Measurements from ENCODE around the gene UGT1A9. TPM values are rescaled to one million over a fixed set of nuclear protein-coding genes. Genes with fewer than 3 reads are reported as not detected.

The UGT1A9 gene
- total RNA-seq, 4 donors from 2014 or later, result not detected

DNA sequence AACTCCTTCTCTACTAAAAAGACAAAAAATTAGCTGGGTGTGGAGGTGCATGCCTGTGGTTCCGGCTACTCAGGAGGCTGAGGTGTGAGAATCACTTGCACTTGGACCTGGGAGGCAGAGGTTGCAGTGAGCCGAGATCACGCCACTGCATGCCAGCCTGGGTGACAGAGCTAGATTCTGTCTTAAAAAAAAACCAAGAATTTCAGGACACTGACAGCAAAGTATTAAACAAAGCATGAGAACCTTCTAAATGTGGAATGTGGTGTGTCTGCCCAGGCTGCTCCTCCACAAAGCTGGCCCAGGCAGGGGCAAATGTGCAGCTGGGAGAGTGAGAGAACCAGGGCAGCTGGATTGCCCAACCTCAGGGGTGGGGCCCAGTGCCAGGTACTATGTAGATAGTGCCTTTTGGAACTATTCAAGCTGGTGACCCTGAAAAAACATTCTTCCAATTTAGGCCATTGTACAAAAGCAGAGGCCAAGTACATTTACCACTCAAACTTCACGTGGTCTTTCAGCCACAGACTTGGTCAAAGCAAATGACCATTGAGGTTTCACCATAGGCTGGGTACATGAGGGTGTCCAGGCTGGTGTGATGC is 34.3 kb downstream of the UGT1A9 start:
- Histone ChIP-seq H3K9me3 (no peaks in the 10 kb centered on the region), H3K36me3 (no peaks in the 10 kb centered on the region), H3K4me1 (no peaks in the 10 kb centered on the region), H3K27ac (no peak overlapping the region), H3K4me3 (no peak overlapping the region), H3K27me3 (no peaks in the 10 kb centered on the region)
- DNase-seq, result no peak
- intact Hi-C loops (cut with DNase I; ENCODE audit: low total_unique reads), result no loop called here
- no peak for TF ChIP-seq POLR2A (IDR thresholded peaks at IDR 0.05)
- TF ChIP-seq, protein P1, sequence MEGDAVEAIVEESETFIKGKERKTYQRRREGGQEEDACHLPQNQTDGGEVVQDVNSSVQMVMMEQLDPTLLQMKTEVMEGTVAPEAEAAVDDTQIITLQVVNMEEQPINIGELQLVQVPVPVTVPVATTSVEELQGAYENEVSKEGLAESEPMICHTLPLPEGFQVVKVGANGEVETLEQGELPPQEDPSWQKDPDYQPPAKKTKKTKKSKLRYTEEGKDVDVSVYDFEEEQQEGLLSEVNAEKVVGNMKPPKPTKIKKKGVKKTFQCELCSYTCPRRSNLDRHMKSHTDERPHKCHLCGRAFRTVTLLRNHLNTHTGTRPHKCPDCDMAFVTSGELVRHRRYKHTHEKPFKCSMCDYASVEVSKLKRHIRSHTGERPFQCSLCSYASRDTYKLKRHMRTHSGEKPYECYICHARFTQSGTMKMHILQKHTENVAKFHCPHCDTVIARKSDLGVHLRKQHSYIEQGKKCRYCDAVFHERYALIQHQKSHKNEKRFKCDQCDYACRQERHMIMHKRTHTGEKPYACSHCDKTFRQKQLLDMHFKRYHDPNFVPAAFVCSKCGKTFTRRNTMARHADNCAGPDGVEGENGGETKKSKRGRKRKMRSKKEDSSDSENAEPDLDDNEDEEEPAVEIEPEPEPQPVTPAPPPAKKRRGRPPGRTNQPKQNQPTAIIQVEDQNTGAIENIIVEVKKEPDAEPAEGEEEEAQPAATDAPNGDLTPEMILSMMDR (IDR thresholded peaks at IDR 0.05), result no peak

DNA sequence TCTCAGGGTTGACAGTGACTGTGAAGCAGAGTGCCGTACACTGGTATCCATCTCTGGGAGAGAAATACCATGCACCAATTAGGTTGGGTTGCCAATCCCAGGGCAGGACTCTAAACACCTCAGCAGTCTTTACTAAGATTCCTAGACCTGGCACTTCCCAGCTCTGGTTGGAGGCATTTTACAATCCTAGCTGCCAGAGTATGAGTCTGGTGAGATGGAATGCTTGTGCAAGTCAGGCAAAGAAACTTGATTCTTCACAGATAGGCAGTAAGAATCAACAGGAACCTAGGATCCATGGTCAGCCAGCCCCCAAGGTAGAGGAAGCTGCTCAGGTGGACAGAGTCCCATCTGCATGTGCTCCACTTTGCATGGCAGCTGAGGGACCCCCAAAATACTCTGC is 35.0 kb downstream of the UGT1A9 start:
- intact Hi-C loops (cut with DNase I; ENCODE audit: low total_unique reads), result no loop called here
- Histone ChIP-seq H3K27me3 (no peaks in the 10 kb centered on the region), H3K36me3 (no peaks in the 10 kb centered on the region), H3K4me3 (no peak overlapping the region), H3K27ac (no peak overlapping the region), H3K9me3 (no peaks in the 10 kb centered on the region), H3K4me1 (no peaks in the 10 kb centered on the region)
- DNase-seq, result no peak
- TF ChIP-seq, protein P1 (IDR thresholded peaks at IDR 0.05), result no peak
- no peak for TF ChIP-seq POLR2A (IDR thresholded peaks at IDR 0.05)

DNA sequence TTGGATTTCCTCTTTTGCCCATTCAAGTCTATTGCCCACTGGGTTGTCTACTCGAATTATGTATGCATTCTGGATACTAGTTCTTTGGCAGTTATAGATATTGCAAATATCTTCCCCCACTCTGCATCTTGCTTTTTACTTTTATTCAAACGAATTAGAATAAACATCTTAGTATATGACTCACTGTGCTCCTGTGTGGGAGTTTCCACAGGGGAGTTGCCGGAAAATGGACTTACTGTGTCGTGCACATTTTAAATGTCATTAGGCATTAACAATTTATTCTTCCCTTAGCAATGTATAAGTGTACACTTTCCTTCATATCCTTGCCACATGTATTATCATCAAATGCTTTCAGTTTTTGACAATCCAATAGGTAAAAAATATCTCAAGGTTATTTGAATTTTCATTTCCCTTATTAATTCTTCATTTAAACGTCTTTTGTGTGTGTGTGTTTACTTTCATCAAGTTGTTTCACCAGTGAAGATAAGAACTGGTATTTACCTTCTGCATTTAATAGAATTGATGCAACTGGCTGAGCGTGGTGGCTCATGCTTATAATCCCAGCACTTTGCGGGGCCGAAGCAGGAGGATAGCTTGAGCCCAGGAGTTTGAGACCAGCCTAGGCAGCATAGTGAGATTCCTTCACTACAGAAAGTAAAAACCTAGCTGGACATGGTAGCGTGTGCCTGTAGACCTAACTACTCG is 36.4 kb downstream of the UGT1A9 start:
- DNase-seq, result no peak
- H3K9me3 ChIP-seq, result no peaks in the 10 kb centered on the region
- no peaks in the 10 kb centered on the region for H3K36me3 ChIP-seq
- no peaks in the 10 kb centered on the region for H3K4me1 ChIP-seq
- no peak overlapping the region for H3K27ac ChIP-seq
- intact Hi-C loops (cut with DNase I; ENCODE audit: low total_unique reads), result no loop called here
- H3K27me3 ChIP-seq, result no peaks in the 10 kb centered on the region
- TF ChIP-seq POLR2A (IDR thresholded peaks at IDR 0.05), result no peak
- TF ChIP-seq, protein P1 (IDR thresholded peaks at IDR 0.05), result no peak
- no peak overlapping the region for H3K4me3 ChIP-seq

DNA sequence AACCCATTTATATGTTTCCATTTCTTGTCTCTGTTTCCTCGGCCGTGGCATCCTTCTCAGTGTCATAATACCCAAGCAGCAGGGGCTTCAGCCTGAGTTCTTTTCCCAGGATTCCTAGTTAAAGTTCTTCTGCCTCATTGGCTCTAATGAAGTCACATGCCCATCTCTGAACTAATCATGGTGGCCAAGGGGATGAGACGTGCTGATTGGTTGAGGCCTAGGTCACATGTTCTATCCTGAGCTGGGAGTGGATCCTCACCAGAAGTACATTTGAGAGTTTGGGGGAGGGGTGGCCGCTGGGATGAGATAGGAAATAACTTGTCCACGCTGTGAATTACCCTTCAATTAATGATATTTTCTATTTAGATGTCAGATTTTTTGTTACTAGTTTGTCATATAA is 37.2 kb downstream of the UGT1A9 start:
- intact Hi-C loops (cut with DNase I; ENCODE audit: low total_unique reads), result no loop called here
- Histone ChIP-seq H3K4me1 (no peaks in the 10 kb centered on the region), H3K27me3 (no peaks in the 10 kb centered on the region), H3K4me3 (no peak overlapping the region), H3K27ac (no peak overlapping the region), H3K36me3 (no peaks in the 10 kb centered on the region), H3K9me3 (no peaks in the 10 kb centered on the region)
- DNase-seq, result no peak
- TF ChIP-seq POLR2A (IDR thresholded peaks at IDR 0.05), result no peak
- TF ChIP-seq, protein P1 (IDR thresholded peaks at IDR 0.05), result no peak

DNA sequence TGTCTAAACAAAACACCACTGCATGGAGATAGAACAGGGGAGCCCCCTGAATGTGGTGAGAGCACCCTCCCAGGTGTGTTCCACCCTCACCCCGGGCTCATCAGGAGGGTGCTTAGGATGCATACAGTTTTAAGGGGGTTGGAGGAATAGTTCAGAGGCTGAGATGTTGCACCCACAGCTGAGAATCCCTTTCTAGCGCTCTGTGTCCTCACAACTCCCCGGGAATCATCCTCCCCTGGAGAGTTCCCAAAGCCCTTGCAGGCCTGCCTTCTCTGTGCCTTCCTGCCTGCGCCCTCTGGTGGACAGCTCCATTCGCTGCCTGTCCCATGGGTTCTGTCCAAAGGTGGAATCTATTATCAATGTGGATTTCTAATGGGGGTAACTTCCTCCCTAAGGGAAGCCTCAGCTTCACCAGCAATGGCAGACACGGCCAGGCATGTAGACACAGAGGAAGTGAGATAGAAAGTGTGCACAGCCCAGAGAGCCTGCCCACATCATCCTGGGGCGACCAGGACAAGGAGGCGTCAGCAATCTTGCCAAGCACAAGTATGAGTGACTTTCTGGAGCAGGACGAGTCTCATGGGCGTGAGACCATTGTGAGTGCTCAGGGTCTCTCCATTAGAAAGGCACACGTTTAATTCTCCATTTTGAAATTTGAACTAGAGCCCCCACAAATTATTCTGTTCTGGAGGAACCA is 39.8 kb downstream of the UGT1A9 start:
- TF ChIP-seq POLR2A (IDR thresholded peaks at IDR 0.05), result no peak
- TF ChIP-seq, protein P1 (IDR thresholded peaks at IDR 0.05), result peak; percentile 28 to 35 (median 29)
- intact Hi-C loops (cut with DNase I; ENCODE audit: low total_unique reads), result no loop called here
- peak; percentile 23 to 28 for DNase-seq

More for the DNA sequence above, 39.8 kb downstream of the UGT1A9 start:
- H3K27ac ChIP-seq, result no peak overlapping the region
- no peaks in the 10 kb centered on the region for H3K27me3 ChIP-seq
- H3K36me3 ChIP-seq, result no peaks in the 10 kb centered on the region
- no peaks in the 10 kb centered on the region for H3K4me1 ChIP-seq
- no peaks in the 10 kb centered on the region for H3K9me3 ChIP-seq
- H3K4me3 ChIP-seq, result no peak overlapping the region
